HL-60/S4 (cell line): ENCODE data around the gene CRK.
"Not testable (repeated sequence)": the region's sequence is repeated elsewhere in the genome, so short reads cannot be mapped to it uniquely, and the experiment has no call there.

Source experiments
- in situ Hi-C: fragments of 300-500 bp; cut with MboI; formaldehyde crosslinking; loops from 2 replicates; pipeline ENCODE4 v1.14.3; 2022; ENCODE audit warnings: low sequenced_read_pairs

The CRK gene

GRCh38 chr17:1391577-1391976, 64.5 kb downstream of the CRK start:
- in situ Hi-C loops, result no loop called here

DNA sequence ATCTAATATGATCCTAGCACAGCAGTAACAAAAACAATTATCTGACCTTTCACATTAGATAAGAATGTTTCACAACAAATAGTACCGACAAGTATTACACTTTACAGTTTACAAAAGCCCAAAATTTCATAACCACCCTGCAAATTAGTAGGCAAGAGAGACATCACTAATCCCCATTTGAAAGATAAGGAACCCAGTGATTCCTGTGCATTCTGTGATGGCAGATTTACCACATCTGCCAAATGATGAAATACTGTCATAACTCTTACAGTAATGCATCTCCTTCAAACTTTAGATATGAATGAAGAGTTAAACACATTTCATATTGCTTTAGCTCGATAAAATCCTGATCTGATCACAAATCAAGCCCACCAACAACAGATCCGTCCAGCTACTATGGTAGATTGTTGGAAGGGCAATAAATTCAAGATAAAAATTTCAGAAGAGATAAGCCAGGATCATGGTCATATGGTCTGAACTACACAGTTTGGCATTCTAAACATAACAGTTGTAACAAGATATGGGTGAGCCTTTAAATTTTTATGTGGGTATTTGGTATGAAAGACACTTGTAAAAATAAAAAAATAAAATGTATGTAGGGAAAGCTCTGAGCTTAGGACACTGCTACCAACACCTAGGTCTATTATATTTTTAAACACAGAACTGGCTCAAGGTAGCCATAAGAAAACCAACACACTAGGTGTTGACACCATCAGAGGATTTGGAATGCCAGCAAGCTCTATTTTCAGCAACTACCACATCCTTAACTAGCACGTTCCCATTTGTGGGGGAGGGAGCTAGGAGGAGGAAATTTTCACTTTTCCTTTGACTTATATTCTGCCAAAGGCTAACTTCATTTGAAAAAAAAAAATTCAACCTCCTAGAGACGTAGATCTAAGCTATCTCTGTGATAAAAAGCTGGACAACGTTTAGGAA, 65.3 kb downstream of the CRK start:
- in situ Hi-C loops, result no loop called here

- in situ Hi-C loops, result not testable (repeated sequence)
These were observed 68.4 kb downstream of the CRK start for GRCh38 chr17:1387490-1388227.

DNA sequence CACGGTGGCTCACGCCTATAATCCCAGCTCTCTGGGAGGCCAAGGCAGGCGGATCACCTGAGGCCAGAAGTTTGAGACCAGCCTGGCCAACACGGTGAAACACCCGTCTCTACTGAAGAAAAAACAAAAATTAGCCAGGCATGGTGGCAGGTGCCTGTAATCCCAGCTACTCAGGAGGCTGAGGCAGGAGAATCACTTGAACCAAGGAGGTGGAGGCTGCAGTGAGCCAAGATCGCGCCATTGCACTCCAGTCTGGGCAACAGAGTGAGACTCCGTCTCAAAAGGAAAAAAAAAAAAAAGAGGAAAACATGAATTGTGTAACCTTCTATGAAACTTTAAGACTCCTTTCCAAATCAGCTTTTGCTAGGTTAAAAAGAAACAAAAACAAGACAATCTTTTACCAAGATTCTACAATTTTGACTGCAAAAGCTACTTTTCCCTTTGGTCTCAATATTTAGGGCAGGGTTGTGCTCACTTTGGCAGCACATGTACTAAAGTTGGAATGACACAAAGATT, 69.3 kb downstream of the CRK start:
- in situ Hi-C loops, result not testable (repeated sequence)

GRCh38 chr17:1386265-1386664, 69.8 kb downstream of the CRK start:
- in situ Hi-C loops, result no loop called here

GRCh38 chr17:1385861-1386260, 70.2 kb downstream of the CRK start:
- in situ Hi-C loops, result no loop called here

DNA sequence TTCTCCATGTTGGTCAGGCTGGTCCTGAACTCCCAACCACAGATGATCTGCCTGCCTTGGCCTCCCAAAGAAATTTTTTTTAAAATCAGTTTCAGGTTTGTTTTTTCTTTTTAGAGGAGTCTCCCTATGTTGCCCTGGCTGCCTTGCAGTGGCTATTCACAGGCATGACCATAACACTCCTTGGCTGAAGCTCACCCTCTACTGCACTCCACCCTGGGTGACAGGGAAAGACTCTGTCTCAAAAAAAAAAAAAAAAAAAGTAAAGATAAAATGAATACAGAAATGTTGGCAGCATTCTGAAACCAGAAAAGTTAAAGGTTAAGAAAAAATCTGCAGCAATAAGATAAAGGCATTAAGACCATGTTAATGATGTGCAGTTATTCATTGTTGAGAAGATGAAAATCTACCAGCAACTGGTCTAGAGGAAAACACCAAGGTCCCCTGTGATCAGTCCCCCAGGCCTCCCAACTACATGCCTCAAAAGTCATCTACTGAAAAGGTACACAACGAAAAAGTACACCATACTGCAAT, 71.1 kb downstream of the CRK start:
- in situ Hi-C loops, result no loop called here

DNA sequence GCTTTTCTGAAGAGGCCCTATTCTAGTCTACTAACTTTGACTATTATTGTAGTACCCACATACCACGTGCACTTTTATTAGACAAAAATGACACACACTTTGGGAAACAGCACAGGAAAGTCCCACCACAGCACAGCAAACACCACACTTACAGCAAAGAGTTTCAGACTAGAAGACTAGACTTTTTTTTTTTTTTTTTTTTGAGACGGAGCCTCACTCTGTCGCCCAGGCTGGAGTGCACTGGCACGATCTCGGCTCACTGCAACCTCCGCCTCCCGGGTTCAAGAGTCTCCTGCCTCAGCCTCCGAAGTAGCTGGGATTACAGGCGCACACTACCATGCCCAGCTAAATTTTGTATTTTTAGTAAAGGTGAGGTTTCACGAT, 76.1 kb downstream of the CRK start:
- in situ Hi-C loops, result no loop called here

DNA sequence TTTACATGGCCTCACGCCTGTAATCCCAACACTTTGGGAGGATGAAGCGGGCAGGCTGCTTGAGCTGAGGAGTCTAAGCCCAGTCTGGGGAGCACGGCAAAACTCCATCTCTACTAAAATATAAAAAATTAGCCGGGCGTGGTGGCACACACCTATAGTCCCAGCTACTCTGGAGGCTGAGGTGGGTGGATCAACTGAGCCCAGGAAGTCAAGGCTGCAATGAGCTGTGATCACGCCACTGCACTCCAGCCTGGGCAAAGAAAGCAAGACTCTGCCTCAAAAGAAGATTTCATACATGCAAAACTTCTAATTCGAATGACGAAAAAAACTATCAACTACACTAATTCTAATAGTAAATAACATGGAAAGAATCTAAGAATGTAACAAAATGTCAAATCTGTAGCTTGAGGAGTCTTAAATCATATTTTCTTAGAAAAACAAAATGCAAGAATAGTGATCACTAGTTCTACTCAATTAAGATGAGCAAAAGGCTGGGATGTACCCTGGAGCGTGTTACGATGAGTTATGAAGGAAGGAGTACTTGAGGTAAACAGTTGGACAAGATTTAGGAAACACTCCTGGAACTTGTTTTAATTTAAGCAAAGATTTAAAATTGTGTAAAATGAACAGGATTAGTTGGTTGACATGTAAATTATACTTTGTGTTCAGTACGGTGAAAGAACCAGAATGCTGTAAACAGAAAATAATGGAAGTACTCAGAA, 76.7 kb downstream of the CRK start:
- in situ Hi-C loops, result no loop called here

GRCh38 chr17:1378476-1378860, 77.6 kb downstream of the CRK start:
- in situ Hi-C loops, result not testable (repeated sequence)

DNA sequence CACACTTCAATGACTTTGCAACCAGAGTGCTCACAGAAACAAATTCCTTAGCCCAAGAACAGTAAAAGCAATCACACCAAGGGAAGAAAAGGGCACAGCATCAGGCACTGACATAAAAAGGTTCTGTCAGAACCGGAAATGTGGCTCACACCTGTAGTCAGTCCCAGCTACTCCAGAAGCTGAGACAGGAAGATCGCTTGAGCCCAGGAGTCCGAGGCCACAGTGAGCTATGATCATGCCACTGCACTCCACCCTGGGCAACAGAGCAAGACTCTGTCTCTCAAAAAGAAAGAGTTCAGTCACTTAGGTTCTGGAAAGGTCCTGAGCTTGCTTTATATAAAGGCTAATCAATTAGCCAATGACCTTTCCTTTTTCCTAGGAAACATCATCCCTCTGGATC, 78.7 kb downstream of the CRK start:
- in situ Hi-C loops, result no loop called here

DNA sequence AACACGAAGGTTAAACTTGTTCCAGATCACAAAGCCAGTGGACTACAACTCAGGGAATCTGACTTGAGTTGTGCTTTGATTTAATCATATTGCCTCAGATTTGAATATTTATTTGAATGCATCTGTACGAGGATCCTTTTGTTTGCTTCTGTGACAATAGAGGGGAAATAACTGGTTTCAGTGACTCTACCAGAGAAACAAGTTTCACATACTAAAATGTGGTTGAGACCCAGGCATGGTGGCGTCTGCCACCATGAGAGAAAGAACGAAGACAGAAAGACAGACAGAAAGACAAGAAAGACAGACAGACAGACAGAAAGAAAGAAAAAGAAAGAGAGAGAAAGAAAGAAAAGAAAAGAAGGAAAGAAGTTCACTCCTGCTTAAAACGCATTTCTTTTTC, 80.0 kb downstream of the CRK start:
- in situ Hi-C loops, result no loop called here

DNA sequence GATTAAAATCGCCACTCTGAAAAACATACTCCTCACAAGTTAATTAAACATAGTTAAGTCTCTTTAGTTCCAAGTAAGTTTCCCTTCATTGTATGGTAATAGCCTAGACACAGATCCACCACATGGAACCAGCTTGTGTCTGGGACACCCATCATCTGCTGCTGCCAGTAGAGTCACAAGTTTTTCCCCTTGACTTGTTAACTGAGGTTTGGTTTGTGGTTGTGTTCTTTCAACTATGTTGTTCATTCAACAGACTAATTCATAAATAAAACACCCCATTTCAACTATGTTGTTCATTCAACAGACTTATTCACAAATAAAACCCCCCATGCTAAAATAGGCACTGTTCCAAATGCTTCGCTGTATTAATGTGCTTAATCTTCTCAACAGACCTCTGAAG, 80.4 kb downstream of the CRK start:
- in situ Hi-C loops, result no loop called here

- in situ Hi-C loops, result no loop called here
These were observed 81.4 kb downstream of the CRK start for GRCh38 chr17:1374431-1375177.

DNA sequence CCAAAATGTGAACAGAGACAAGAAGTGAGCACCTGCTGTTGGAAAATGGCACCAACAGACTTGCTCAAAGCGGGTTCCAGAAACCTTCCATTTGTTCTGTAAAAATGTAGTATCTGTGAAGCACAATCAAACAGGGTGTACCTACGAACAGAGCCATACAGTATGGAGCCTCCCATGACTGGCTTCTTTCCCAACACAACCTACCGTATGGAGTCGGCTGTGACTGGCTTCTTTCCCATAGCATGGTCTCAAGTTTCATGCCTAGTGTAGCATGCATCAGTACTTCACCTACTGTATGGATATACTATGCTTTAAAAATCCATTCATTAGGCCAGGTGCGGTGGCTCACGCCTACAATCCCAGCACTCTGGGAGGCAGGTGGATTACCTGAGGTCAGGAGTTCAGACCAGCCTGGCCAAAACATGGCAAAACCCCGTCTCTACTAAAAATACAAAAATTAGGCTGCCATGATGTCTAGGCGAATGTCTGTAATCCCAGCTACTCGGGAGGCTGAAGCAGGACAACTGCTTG, 82.3 kb downstream of the CRK start:
- in situ Hi-C loops, result no loop called here

- in situ Hi-C loops, result no loop called here
These were observed 83.4 kb downstream of the CRK start for GRCh38 chr17:1372618-1373017.

GRCh38 chr17:1371893-1372590, 84.0 kb downstream of the CRK start:
- in situ Hi-C loops, result no loop called here
